Sigmoid colon (tissue), 4 donors: Measurements from ENCODE around the gene MEGF11.

Experiments used
- EP300 ChIP-seq, 4 donors: sonication (generic); formaldehyde crosslinking; IDR thresholded peaks; one replicate each; pipeline ENCODE4 v1.6.1; 2017; ENCODE audit warnings: antibody characterized with exemption in 4 of 4
- POLR2A ChIP-seq, 2 donors: fragments of 450-650 bp; IDR thresholded peaks; one replicate each; pipeline ENCODE4 v1.6.1; 2016; ENCODE audit warnings: antibody characterized with exemption in 2 of 2, mild to moderate bottlenecking in 2 of 2, moderate library complexity in 2 of 2
- TF ChIP-seq, protein P1 (sequence below), 4 experiments: fragments of 450-650 bp in 3 of 4; fragments of 200-600 bp in 1 of 4; IDR thresholded peaks; one replicate each; pipeline ENCODE4 v1.5.1; 2016 to 2019; ENCODE audit warnings: antibody characterized with exemption in 4 of 4, mild to moderate bottlenecking in 3 of 4, moderate library complexity in 2 of 4

DNA sequence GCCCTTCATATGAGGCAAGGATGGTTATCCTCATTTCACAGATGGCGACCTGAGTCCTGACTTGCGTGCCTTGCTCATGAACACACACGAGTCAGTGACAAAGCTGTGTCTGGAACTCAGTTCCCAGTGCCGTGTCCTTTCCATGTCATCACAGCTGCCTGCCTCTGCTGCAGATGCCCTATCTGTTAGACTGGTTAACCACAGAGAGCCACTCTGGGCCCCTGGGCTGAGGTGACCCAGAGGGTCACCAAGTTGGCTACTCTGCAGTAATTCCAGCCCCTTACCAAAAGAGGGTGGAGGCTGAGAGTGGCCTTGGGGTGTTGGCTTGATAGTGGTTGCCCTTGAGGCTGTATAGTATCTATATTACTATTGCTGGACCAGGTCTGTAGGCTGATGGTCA is 343.2 kb downstream of the MEGF11 start:
- TF ChIP-seq, protein P1, sequence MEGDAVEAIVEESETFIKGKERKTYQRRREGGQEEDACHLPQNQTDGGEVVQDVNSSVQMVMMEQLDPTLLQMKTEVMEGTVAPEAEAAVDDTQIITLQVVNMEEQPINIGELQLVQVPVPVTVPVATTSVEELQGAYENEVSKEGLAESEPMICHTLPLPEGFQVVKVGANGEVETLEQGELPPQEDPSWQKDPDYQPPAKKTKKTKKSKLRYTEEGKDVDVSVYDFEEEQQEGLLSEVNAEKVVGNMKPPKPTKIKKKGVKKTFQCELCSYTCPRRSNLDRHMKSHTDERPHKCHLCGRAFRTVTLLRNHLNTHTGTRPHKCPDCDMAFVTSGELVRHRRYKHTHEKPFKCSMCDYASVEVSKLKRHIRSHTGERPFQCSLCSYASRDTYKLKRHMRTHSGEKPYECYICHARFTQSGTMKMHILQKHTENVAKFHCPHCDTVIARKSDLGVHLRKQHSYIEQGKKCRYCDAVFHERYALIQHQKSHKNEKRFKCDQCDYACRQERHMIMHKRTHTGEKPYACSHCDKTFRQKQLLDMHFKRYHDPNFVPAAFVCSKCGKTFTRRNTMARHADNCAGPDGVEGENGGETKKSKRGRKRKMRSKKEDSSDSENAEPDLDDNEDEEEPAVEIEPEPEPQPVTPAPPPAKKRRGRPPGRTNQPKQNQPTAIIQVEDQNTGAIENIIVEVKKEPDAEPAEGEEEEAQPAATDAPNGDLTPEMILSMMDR (IDR thresholded peaks at IDR 0.05), result no peak
- TF ChIP-seq POLR2A (IDR thresholded peaks at IDR 0.05) (no peak), EP300 (IDR thresholded peaks at IDR 0.05) (no peak)
